Stimulated activated CD4-positive, alpha-beta T cell treated with anti-CD3 and anti-CD28 coated beads, Interleukin-15, amount 100 ng/mL, for 1 hour (primary cell): ENCODE data around the gene RABGEF1.
"Not testable (repeated sequence)": the region's sequence is repeated elsewhere in the genome, so short reads cannot be mapped to it uniquely, and the experiment has no call there.

Experiments used
- DNase-seq, 2 donors: peaks; one replicate each; pipeline ENCODE4 v3.0.0-alpha.2; 2020; ENCODE audit warnings: low read depth in 1 of 2, low spot score in 1 of 2

The RABGEF1 gene

GRCh38 chr7:66740302-66740979, at the start of gene RABGEF1:
TSS of gene RABGEF1 (plus strand) at chr7:66740733. CDS start at chr7:66771900, 31,167 bp downstream.
- peak; percentile 86 to 97 for DNase-seq

GRCh38 chr7:66693331-66693730, 47.2 kb upstream of the RABGEF1 start:
- no peak for DNase-seq

GRCh38 chr7:66694286-66694685, 46.2 kb upstream of the RABGEF1 start:
- no peak for DNase-seq

GRCh38 chr7:66695417-66695816, 45.1 kb upstream of the RABGEF1 start:
- DNase-seq: not testable (repeated sequence)

- not testable (repeated sequence) for DNase-seq
These were observed 44.4 kb upstream of the RABGEF1 start for GRCh38 chr7:66696134-66696533.

- no peak for DNase-seq
These were observed 43.8 kb upstream of the RABGEF1 start for GRCh38 chr7:66696774-66697191.

GRCh38 chr7:66697449-66698438, 42.8 kb upstream of the RABGEF1 start:
- DNase-seq: no peak

GRCh38 chr7:66698652-66699205, 41.8 kb upstream of the RABGEF1 start:
- no peak for DNase-seq

GRCh38 chr7:66699998-66700397, 40.5 kb upstream of the RABGEF1 start:
- DNase-seq: no peak

GRCh38 chr7:66700633-66701131, 39.9 kb upstream of the RABGEF1 start:
- no peak for DNase-seq

- DNase-seq: no peak
These were observed 32.7 kb upstream of the RABGEF1 start for GRCh38 chr7:66707825-66708224.

GRCh38 chr7:66710752-66711151, 29.8 kb upstream of the RABGEF1 start:
- DNase-seq: not testable (repeated sequence)

- no peak for DNase-seq
These were observed 26.8 kb upstream of the RABGEF1 start for GRCh38 chr7:66713687-66714086.

- not testable (repeated sequence) for DNase-seq
These were observed 23.9 kb upstream of the RABGEF1 start for GRCh38 chr7:66716634-66717033.

- no peak for DNase-seq
These were observed 20.0 kb upstream of the RABGEF1 start for GRCh38 chr7:66720561-66720960.

GRCh38 chr7:66725843-66726242, 14.7 kb upstream of the RABGEF1 start:
- DNase-seq: no peak

- DNase-seq: no peak
These were observed 13.5 kb upstream of the RABGEF1 start for GRCh38 chr7:66727058-66727457.

GRCh38 chr7:66728571-66728970, 12.0 kb upstream of the RABGEF1 start:
- DNase-seq: no peak

- no peak for DNase-seq
These were observed 11.3 kb upstream of the RABGEF1 start for GRCh38 chr7:66729274-66729673.

- no peak for DNase-seq
These were observed 8.5 kb upstream of the RABGEF1 start for GRCh38 chr7:66731986-66732385.

- no peak for DNase-seq
These were observed 8.1 kb upstream of the RABGEF1 start for GRCh38 chr7:66732439-66732838.

- DNase-seq: no peak
These were observed 6.5 kb upstream of the RABGEF1 start for GRCh38 chr7:66734006-66734405.
